Measurements from ENCODE around the gene UBAC2. TPM values are rescaled to one million over a fixed set of nuclear protein-coding genes. Genes with fewer than 3 reads are reported as not detected.

Gene UBAC2
- total RNA-seq, 3 donors from 2014 or later = 57.4 to 74.2 (median 67.5) TPM

DNA sequence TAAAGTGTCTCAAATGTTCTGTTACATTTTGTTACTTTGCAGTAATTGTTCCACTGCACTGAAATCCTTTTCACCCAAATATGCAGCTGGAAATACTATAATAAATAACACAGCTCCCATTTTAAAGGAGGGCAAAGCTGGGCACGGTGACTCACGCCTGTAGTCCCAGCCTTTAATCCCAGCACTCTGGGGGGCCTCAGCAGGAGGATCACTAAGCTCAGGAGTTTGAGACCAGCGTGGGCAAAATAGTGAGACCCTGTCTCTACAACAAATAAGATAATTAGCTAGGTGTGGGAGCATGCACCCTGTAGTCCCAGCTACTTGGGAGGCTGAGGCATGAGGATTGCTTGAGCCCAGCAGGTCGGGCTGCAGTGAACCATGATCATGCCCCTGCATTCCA, 7.5 kb upstream of the UBAC2 start:
- intact Hi-C loops (cut with DNase I, micrococcal nuclease) = no loop called here
- no peak for ATAC-seq
- peaks cover 34% of the 10 kb centered on the region for H3K4me1 ChIP-seq (ENCODE audit: low read depth)
- no peaks in the 10 kb centered on the region for H3K36me3 ChIP-seq (ENCODE audit: low read depth)
- H3K9me3 ChIP-seq = no peaks in the 10 kb centered on the region
- no peak overlapping the region for H3K4me3 ChIP-seq
- DNase-seq = no peak
- TF ChIP-seq CTCF (IDR thresholded peaks at IDR 0.05) = no peak

DNA sequence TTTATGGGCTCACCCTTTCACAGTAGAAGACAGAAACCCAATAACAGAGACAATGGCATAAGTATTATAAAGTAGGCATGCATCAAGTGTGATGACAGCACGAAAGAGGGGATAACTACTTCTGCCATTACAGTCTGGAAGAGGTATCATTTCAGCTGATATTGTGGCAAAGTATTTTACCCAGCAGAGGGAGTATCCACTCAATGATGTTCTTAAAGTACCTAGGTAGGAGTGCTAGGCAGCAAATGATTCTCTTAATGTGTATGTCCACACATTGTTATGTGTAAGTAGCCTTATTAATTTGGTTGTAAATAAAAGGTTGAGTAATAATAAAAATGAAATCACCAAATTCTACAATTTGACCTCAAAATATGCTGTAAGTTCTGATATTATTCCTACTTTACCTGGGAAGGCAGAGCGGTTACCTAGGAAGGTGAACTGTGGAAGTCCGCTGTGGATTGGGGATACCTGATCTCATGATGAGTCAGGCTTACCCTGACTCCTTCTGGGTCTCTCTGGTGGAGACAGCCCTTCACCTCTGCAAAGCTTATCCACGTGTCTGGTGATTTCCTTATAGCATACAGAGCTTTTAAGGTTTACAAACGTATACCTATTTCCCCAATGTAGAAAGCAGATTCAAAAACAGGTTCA, 4.1 kb upstream of the UBAC2 start:
- Histone ChIP-seq H3K4me1 (ENCODE audit: low read depth) (peaks cover 37% of the 10 kb centered on the region), H3K36me3 (ENCODE audit: low read depth) (peaks cover 4% of the 10 kb centered on the region), H3K9me3 (no peaks in the 10 kb centered on the region), H3K4me3 (no peak overlapping the region)
- DNase-seq = no peak
- no peak for ATAC-seq
- TF ChIP-seq CTCF (IDR thresholded peaks at IDR 0.05) = no peak
- intact Hi-C loops (cut with DNase I, micrococcal nuclease) = no loop called here

- Histone ChIP-seq H3K4me1 (ENCODE audit: low read depth) (peaks cover 35% of the 10 kb centered on the region), H3K9me3 (no peaks in the 10 kb centered on the region), H3K36me3 (ENCODE audit: low read depth) (peaks cover 4% of the 10 kb centered on the region), H3K4me3 (no peak overlapping the region)
- DNase-seq = peak in 2 of 3 donors; percentile 65 to 69
- peak; percentile 28 for ATAC-seq
- intact Hi-C loops (cut with DNase I, micrococcal nuclease) = no loop called here
- no peak for TF ChIP-seq CTCF (IDR thresholded peaks at IDR 0.05)
Measured at GRCh38 chr13:99197117-99197651, 3.5 kb upstream of the UBAC2 start.

DNA sequence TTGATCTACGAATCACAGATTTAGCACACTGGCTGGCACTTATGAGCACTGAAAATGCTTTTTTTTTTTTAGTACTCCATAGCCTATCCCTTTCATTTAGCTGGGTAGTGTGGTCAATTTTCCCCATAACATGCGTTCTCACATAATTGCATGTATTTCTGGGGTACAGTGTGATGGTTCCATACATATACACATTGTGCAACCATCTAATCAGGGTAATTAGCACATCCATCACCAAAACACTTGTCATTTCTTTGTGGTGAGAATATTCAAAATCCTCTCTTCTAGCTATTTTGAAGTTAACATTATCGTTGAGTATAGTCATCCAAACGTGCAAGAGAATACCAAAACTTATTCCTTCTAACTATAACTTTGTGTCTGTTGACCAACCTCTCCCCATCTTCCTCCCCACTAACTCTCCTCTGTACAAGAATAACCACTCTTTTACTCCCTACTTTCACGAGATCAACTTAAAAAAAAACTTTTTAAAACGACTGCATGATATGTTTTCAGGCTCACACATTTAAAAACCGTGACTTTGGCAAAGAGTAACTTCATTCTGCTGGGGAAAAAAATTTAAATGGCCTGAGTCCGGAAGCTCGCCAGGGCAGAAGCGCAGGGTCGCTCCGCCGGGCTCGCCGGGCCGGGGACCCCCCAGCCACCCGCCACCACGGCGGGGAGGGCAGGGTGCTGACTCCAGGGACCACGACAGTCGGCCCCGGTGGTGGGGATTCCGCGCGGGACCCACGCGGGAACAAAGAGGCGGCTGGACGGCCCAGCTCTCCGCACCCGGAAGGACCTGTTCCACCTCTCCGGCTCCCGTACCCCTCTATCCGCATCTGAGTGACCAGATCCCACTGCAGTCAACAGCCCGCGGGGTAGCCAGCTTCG, 868 bp upstream of the UBAC2 start:
- Histone ChIP-seq H3K4me1 (ENCODE audit: low read depth) (peaks cover 41% of the 10 kb centered on the region), H3K36me3 (ENCODE audit: low read depth) (peaks cover 4% of the 10 kb centered on the region), H3K9me3 (no peaks in the 10 kb centered on the region), H3K4me3 (peak overlapping the region; percentile 90)
- TF ChIP-seq CTCF (IDR thresholded peaks at IDR 0.05) = no peak
- DNase-seq = no peak
- intact Hi-C loops (cut with DNase I, micrococcal nuclease) = no loop called here
- ATAC-seq = peak; percentile 2

DNA sequence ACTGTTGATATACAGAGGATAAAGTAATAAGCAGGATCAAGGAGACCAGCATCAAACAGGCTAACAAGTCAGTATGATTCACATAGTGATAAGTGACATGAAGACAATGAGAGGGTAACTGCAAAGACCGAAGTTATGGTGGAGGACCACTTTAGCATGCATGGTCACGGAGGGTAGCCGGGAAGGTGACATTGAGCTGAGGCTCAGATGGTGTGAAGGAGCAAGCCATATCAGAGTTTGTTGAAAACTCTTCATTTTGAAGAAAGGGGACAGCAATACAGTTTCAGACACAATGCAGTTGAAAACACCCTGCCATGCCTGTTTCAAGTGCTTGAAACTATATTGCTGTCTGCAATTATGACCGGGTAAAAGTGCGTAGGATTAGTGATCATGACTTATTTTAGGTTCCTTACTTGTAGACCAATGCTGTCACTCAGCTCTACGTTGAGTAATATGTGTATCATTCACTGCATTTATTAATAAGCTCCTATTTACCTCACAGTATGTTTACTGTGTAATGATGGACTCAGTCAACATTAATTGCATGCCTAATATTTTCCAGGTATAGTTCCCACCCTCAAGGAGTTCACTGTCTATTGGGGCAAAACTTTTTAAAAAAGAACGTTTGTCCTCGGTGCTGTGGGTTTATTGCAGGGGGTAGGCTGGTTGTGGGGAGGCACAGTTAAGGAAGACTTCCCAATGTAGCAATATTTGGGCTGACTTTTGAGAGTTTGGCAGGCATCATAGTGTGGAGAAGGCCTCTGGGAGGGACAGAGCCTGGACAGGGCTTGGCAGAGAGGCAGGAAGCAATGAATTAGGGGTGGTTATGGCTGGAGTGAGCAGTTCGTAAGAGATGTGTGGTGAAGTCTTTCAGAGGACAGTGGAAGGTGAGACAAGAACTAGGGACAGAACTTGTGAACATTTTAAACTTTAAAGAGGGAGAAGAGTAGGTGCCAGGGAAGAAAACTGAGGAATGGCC, 3.2 kb downstream of the UBAC2 start:
- DNase-seq = no peak
- intact Hi-C loops (cut with DNase I, micrococcal nuclease) = no loop called here
- TF ChIP-seq CTCF (IDR thresholded peaks at IDR 0.05) = no peak

More for the DNA sequence above, 3.2 kb downstream of the UBAC2 start:
- no peak for ATAC-seq
- Histone ChIP-seq H3K36me3 (ENCODE audit: low read depth) (peaks cover 4% of the 10 kb centered on the region), H3K4me3 (no peak overlapping the region), H3K9me3 (no peaks in the 10 kb centered on the region), H3K4me1 (ENCODE audit: low read depth) (peaks cover 28% of the 10 kb centered on the region)
